ENCODE measurements around the gene MOB3B. TPM values are rescaled to one million over a fixed set of nuclear protein-coding genes. Genes with fewer than 3 reads are reported as not detected.

The MOB3B gene
- total and polyA plus RNA-seq, 2 donors (not counting 1 experiment from before 2014, with no cell fraction given): under 0.01 to 0.15 TPM

DNA sequence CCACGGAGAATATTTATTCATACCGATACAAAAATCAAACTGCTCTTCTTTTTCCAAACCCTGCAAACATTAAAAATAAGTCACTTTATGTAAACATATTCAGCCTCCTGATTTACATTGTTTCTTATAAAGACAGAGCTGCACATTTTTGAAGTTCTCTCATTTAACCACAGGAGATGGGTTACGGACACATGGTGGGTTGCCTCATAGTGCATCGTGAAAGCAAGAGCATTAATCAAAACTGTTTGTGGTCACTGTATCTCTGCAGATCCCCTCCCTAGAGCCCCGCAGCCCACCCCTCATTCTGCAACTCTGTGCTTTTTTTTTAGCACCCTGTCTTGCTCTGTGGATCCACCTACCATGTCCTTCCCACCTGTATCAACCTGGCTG is 189.3 kb downstream of the MOB3B start:
- H3K9ac ChIP-seq (ENCODE audit: insufficient read depth, low read length): no peak overlapping the region
- H3K4me3 ChIP-seq (replicated peaks in 1 of 4; ENCODE audit: control extremely low read depth in 1 of 4, insufficient read depth in 1 of 4, low read depth in 3 of 4, low read length in 4 of 4): no peak overlapping the region

GRCh38 chr9:27339661-27340284 is 189.8 kb downstream of the MOB3B start:
- H3K9ac ChIP-seq (ENCODE audit: insufficient read depth, low read length): no peak overlapping the region
- no peaks in the 10 kb centered on the region for H3K36me3 ChIP-seq (ENCODE audit: control insufficient read depth, insufficient read depth, low read length)
- peak overlapping the region; percentile 44 for H3K4me2 ChIP-seq (ENCODE audit: extremely low read depth, insufficient read depth, low read length)
- TF ChIP-seq, protein P1, sequence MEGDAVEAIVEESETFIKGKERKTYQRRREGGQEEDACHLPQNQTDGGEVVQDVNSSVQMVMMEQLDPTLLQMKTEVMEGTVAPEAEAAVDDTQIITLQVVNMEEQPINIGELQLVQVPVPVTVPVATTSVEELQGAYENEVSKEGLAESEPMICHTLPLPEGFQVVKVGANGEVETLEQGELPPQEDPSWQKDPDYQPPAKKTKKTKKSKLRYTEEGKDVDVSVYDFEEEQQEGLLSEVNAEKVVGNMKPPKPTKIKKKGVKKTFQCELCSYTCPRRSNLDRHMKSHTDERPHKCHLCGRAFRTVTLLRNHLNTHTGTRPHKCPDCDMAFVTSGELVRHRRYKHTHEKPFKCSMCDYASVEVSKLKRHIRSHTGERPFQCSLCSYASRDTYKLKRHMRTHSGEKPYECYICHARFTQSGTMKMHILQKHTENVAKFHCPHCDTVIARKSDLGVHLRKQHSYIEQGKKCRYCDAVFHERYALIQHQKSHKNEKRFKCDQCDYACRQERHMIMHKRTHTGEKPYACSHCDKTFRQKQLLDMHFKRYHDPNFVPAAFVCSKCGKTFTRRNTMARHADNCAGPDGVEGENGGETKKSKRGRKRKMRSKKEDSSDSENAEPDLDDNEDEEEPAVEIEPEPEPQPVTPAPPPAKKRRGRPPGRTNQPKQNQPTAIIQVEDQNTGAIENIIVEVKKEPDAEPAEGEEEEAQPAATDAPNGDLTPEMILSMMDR (conservative IDR thresholded peaks at IDR 0.05 in 1 of 2, IDR thresholded peaks at IDR 0.05 in 1 of 2; ENCODE audit: low read depth in 1 of 2, low read length in 2 of 2): no peak
- TF ChIP-seq EZH2 (IDR thresholded peaks at IDR 0.05; ENCODE audit: low read length, missing control alignments): no peak
- H3K27ac ChIP-seq (ENCODE audit: insufficient read depth, low read length): no peak overlapping the region
- no peaks in the 10 kb centered on the region for H4K20me1 ChIP-seq (ENCODE audit: control insufficient read depth, extremely low read depth, insufficient read depth, low read length)
- no peak overlapping the region for H3K4me3 ChIP-seq (replicated peaks in 1 of 4; ENCODE audit: control extremely low read depth in 1 of 4, insufficient read depth in 1 of 4, low read depth in 3 of 4, low read length in 4 of 4)
- H3K79me2 ChIP-seq (ENCODE audit: control insufficient read depth, insufficient read depth, low read length): no peaks in the 10 kb centered on the region
- H2AFZ ChIP-seq (ENCODE audit: low read length): no peak overlapping the region
- peaks cover 2% of the 10 kb centered on the region for H3K27me3 ChIP-seq (ENCODE audit: control insufficient read depth, insufficient read depth, low read length)
- no peaks in the 10 kb centered on the region for H3K4me1 ChIP-seq (ENCODE audit: control insufficient read depth, extremely low read depth, insufficient read depth, low read length)
- DNase-seq (ENCODE audit: low read depth in 2 of 2): no peak
- H3K9me3 ChIP-seq (ENCODE audit: control insufficient read depth, insufficient read depth, low read depth, low read length): no peaks in the 10 kb centered on the region

More for the DNA sequence above, 189.3 kb downstream of the MOB3B start:
- TF ChIP-seq, protein P1 (conservative IDR thresholded peaks at IDR 0.05 in 1 of 2, IDR thresholded peaks at IDR 0.05 in 1 of 2; ENCODE audit: low read depth in 1 of 2, low read length in 2 of 2): no peak
- no peak for TF ChIP-seq EZH2 (IDR thresholded peaks at IDR 0.05; ENCODE audit: low read length, missing control alignments)
- Histone ChIP-seq H3K36me3 (ENCODE audit: control insufficient read depth, insufficient read depth, low read length) (no peaks in the 10 kb centered on the region), H3K4me2 (ENCODE audit: extremely low read depth, insufficient read depth, low read length) (no peak overlapping the region), H3K27ac (ENCODE audit: insufficient read depth, low read length) (no peak overlapping the region), H3K4me1 (ENCODE audit: control insufficient read depth, extremely low read depth, insufficient read depth, low read length) (no peaks in the 10 kb centered on the region), H4K20me1 (ENCODE audit: control insufficient read depth, extremely low read depth, insufficient read depth, low read length) (no peaks in the 10 kb centered on the region), H2AFZ (ENCODE audit: low read length) (no peak overlapping the region), H3K27me3 (ENCODE audit: control insufficient read depth, insufficient read depth, low read length) (peaks cover 2% of the 10 kb centered on the region), H3K79me2 (ENCODE audit: control insufficient read depth, insufficient read depth, low read length) (no peaks in the 10 kb centered on the region), H3K9me3 (ENCODE audit: control insufficient read depth, insufficient read depth, low read depth, low read length) (no peaks in the 10 kb centered on the region)
- DNase-seq (ENCODE audit: low read depth in 2 of 2): no peak

- no peak for DNase-seq (ENCODE audit: low read depth in 2 of 2)
- no peaks in the 10 kb centered on the region for H3K4me1 ChIP-seq (ENCODE audit: control insufficient read depth, extremely low read depth, insufficient read depth, low read length)
- no peak overlapping the region for H3K27ac ChIP-seq (ENCODE audit: insufficient read depth, low read length)
- H2AFZ ChIP-seq (ENCODE audit: low read length): no peak overlapping the region
- H4K20me1 ChIP-seq (ENCODE audit: control insufficient read depth, extremely low read depth, insufficient read depth, low read length): no peaks in the 10 kb centered on the region
- no peak for TF ChIP-seq EZH2 (IDR thresholded peaks at IDR 0.05; ENCODE audit: low read length, missing control alignments)
- TF ChIP-seq, protein P1 (conservative IDR thresholded peaks at IDR 0.05 in 1 of 2, IDR thresholded peaks at IDR 0.05 in 1 of 2; ENCODE audit: low read depth in 1 of 2, low read length in 2 of 2): no peak
- no peak overlapping the region for H3K9ac ChIP-seq (ENCODE audit: insufficient read depth, low read length)
- H3K4me3 ChIP-seq (replicated peaks in 1 of 4; ENCODE audit: control extremely low read depth in 1 of 4, insufficient read depth in 1 of 4, low read depth in 3 of 4, low read length in 4 of 4): no peak overlapping the region
- no peaks in the 10 kb centered on the region for H3K79me2 ChIP-seq (ENCODE audit: control insufficient read depth, insufficient read depth, low read length)
- no peaks in the 10 kb centered on the region for H3K9me3 ChIP-seq (ENCODE audit: control insufficient read depth, insufficient read depth, low read depth, low read length)
- no peak overlapping the region for H3K4me2 ChIP-seq (ENCODE audit: extremely low read depth, insufficient read depth, low read length)
- H3K36me3 ChIP-seq (ENCODE audit: control insufficient read depth, insufficient read depth, low read length): no peaks in the 10 kb centered on the region
- peaks cover 2% of the 10 kb centered on the region for H3K27me3 ChIP-seq (ENCODE audit: control insufficient read depth, insufficient read depth, low read length)
These were observed 191.1 kb downstream of the MOB3B start for GRCh38 chr9:27338527-27338903.
